Retinal pigment epithelial cell (primary cell): ENCODE measurements around the gene SLC7A1.
A peak's percentile ranks its signal among the peaks of the same experiment; 100 is the strongest.

ENCODE experiments used
- DNase-seq: peaks from one replicate; pipeline ENCODE4 v3.0.0-alpha.2; 2010; ENCODE audit warnings: low read depth
- H3K4me3 ChIP-seq: 2 replicates; pipeline ENCODE4 v1.5.1; 2011; ENCODE audit warnings: mild to moderate bottlenecking, low read length, control low read depth, moderate library complexity
- CTCF ChIP-seq: conservative IDR thresholded peaks from 2 replicates; pipeline ENCODE4 v1.5.1; 2011; ENCODE audit warnings: low read depth, low read length, control low read depth, inconsistent platforms

Gene SLC7A1

GRCh38 chr13:29546662-29547061 is 48.8 kb downstream of the SLC7A1 start:
- H3K4me3 ChIP-seq = no peak overlapping the region
- TF ChIP-seq CTCF = no peak
- DNase-seq = no peak

- DNase-seq = no peak
- no peak for TF ChIP-seq CTCF
- no peak overlapping the region for H3K4me3 ChIP-seq
Observed at GRCh38 chr13:29545988-29546387, 49.5 kb downstream of the SLC7A1 start.

- H3K4me3 ChIP-seq = no peak overlapping the region
- peak; percentile 75 for DNase-seq
- peak; percentile 58 for TF ChIP-seq CTCF
Observed at GRCh38 chr13:29543230-29544215, 52.0 kb downstream of the SLC7A1 start.

- no peak for DNase-seq
- no peak overlapping the region for H3K4me3 ChIP-seq
- no peak for TF ChIP-seq CTCF
Observed at GRCh38 chr13:29542381-29542780, 53.1 kb downstream of the SLC7A1 start.

- H3K4me3 ChIP-seq = no peak overlapping the region
- no peak for TF ChIP-seq CTCF
- DNase-seq = no peak
Observed at GRCh38 chr13:29541400-29541799, 54.1 kb downstream of the SLC7A1 start.

- no peak for TF ChIP-seq CTCF
- no peak overlapping the region for H3K4me3 ChIP-seq
- DNase-seq = no peak
Observed at GRCh38 chr13:29540799-29541198, 54.7 kb downstream of the SLC7A1 start.

- no peak for DNase-seq
- no peak overlapping the region for H3K4me3 ChIP-seq
- no peak for TF ChIP-seq CTCF
Observed at GRCh38 chr13:29540334-29540733, 55.2 kb downstream of the SLC7A1 start.
